ENCODE results near the gene ARNT2. TPM values are rescaled to one million over a fixed set of nuclear protein-coding genes. Genes with fewer than 3 reads are reported as not detected.

Gene ARNT2
- polyA plus RNA-seq, 1 of the 3 experiments (the other 2 are of a cell fraction): 17.0 TPM

DNA sequence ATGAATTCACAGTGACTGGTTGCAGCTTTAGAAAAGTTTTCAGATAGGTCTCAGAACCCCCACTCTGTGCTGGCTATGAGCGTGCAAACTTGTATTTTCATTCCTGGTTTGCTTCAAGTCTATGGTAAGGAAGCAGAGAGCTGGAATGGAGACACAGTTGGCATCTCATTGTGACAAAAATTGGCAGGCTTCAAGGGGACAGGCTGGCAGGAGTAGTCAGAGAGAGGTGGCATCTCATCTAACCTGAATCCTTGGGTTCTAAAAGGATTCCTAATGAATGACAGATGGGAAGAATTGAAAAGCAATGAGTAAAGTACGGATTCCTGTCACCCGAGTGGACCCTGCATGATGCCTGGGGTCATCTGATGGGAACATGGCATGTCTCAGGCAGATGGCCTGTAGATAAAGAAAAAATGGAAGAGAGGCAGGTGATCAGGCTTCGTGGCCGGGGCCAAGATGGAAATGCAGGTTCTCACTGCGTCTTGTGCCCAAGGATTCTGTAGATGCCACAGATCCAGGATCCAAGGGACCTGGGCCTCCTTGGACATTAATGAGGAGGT lies 201.5 kb downstream of the ARNT2 start:
- ChIA-PET POLR2A (no interaction called here), CTCF (interaction anchor here (1.2 kb wide), 1 partner anchor 174 kb away, joined by 3 read pairs; the partner anchor contains the start of gene CEMIP)

DNA sequence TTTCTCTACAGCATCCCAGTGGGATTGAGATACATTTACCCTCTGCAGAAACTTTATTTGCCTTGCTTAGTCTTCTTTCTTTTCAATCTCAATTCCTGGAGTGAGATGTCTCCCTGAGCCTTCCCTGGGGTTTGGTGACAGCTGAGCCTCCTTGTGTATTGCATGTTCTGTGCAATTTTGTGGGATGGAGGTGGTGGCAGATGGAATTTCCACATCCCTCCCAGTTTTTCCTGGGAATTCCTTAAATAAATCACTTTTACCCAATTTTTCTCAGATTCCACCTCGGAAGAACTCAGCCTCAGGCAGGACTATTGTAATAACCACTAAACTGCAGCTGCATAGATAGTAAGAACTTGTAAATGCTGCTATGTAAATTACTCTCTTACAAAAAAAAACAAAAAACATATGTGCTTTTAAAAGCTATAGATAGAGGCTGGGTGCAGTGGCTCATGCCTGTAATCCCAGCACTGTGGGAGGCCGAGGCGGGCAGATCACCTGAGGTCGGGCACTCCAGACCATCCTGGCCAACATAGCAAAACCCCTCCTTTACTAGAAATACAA lies 202.4 kb downstream of the ARNT2 start:
- Histone ChIP-seq H3K4me1 (ENCODE audit: control insufficient read depth in 1 of 2, insufficient read depth in 2 of 2, low read depth in 1 of 2, low read length in 1 of 2) (peaks cover 7 to 21% of the 10 kb centered on the region in 2 experiments), H2AFZ (ENCODE audit: low read depth) (no peak overlapping the region), H4K20me1 (ENCODE audit: insufficient read depth) (no peaks in the 10 kb centered on the region), H3K4me2 (no peak overlapping the region), H3K79me2 (ENCODE audit: insufficient read depth) (no peaks in the 10 kb centered on the region), H3K9ac (no peak overlapping the region), H3K27me3 (ENCODE audit: insufficient read depth) (no peaks in the 10 kb centered on the region), H3K36me3 (replicated peaks in 1 of 2; ENCODE audit: control insufficient read depth in 1 of 2, insufficient read depth in 2 of 2, low read length in 1 of 2) (no peaks in the 10 kb centered on the region), H3K27ac (ENCODE audit: low read depth in 2 of 2, low read length in 1 of 2) (no peak overlapping the region), H3K9me3 (no peaks in the 10 kb centered on the region), H3K9me2 (no peaks in the 10 kb centered on the region), H3K4me3 (ENCODE audit: low read depth in 2 of 2, low read length in 1 of 2) (no peak overlapping the region), H3F3A (replicated peaks; ENCODE audit: insufficient read depth) (no peaks in the 10 kb centered on the region)
- no peak for DNase-seq
- TF ChIP-seq RXRA (IDR thresholded peaks at IDR 0.05; ENCODE audit: borderline replicate concordance, low read depth) (no peak), MEF2A (IDR thresholded peaks at IDR 0.05; ENCODE audit: borderline replicate concordance, low read depth) (no peak), RAD21 (IDR thresholded peaks at IDR 0.05; ENCODE audit: low read length) (no peak), EZH2phosphoT487 (IDR thresholded peaks at IDR 0.05; ENCODE audit: borderline replicate concordance, low read depth) (no peak), NRF1 (IDR thresholded peaks at IDR 0.05; ENCODE audit: low read depth, low read length) (no peak), JUND (IDR thresholded peaks at IDR 0.05) (no peak), NFIC (IDR thresholded peaks at IDR 0.05; ENCODE audit: borderline replicate concordance) (no peak), POLR2AphosphoS5 (IDR thresholded peaks at IDR 0.05; ENCODE audit: low read depth, low read length) (no peak), ELF1 (IDR thresholded peaks at IDR 0.05) (no peak), TAF1 (IDR thresholded peaks at IDR 0.05; ENCODE audit: borderline replicate concordance, low read depth, low read length) (no peak), EP300 (IDR thresholded peaks at IDR 0.05; ENCODE audit: borderline replicate concordance in 1 of 2, low read depth in 1 of 2, low read length in 1 of 2) (no peak), CHD2 (IDR thresholded peaks at IDR 0.05; ENCODE audit: low read length, partially characterized antibody) (no peak), TEAD4 (IDR thresholded peaks at IDR 0.05; ENCODE audit: borderline replicate concordance, insufficient read depth) (no peak), FOSL2 (IDR thresholded peaks at IDR 0.05; ENCODE audit: borderline replicate concordance, low read depth) (no peak), GATA2 (CRISPR knock-in tag; IDR thresholded peaks at IDR 0.05) (no peak), RCOR1 (IDR thresholded peaks at IDR 0.05; ENCODE audit: low read length) (no peak), SMC3 (IDR thresholded peaks at IDR 0.05; ENCODE audit: low read depth, low read length) (no peak)
- TF ChIP-seq, protein P1, sequence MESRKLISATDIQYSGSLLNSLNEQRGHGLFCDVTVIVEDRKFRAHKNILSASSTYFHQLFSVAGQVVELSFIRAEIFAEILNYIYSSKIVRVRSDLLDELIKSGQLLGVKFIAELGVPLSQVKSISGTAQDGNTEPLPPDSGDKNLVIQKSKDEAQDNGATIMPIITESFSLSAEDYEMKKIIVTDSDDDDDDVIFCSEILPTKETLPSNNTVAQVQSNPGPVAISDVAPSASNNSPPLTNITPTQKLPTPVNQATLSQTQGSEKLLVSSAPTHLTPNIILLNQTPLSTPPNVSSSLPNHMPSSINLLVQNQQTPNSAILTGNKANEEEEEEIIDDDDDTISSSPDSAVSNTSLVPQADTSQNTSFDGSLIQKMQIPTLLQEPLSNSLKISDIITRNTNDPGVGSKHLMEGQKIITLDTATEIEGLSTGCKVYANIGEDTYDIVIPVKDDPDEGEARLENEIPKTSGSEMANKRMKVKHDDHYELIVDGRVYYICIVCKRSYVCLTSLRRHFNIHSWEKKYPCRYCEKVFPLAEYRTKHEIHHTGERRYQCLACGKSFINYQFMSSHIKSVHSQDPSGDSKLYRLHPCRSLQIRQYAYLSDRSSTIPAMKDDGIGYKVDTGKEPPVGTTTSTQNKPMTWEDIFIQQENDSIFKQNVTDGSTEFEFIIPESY (IDR thresholded peaks at IDR 0.05; ENCODE audit: borderline replicate concordance, low read depth): no peak
- ChIA-PET POLR2A (no interaction called here), CTCF (interaction anchor here (1.2 to 1.9 kb wide), 3 partner anchors 14 to 173 kb away, joined by 3 to 4 read pairs (median 3); partner anchors contain the start of gene CEMIP)
- 86% methylated on average over 4 of the region's 4 CpGs for WGBS (ENCODE audit: low lambda C conversion rate)

More for the DNA sequence above, 201.5 kb downstream of the ARNT2 start:
- no peaks in the 10 kb centered on the region for H3K27me3 ChIP-seq (ENCODE audit: insufficient read depth)
- no peak for TF ChIP-seq YY1 (IDR thresholded peaks at IDR 0.05; ENCODE audit: low read depth)
- TF ChIP-seq SIN3A (IDR thresholded peaks at IDR 0.05; ENCODE audit: borderline replicate concordance, low read depth, low read length): no peak
- TF ChIP-seq POLR2AphosphoS5 (IDR thresholded peaks at IDR 0.05; ENCODE audit: low read depth, low read length): no peak
- TF ChIP-seq NRF1 (IDR thresholded peaks at IDR 0.05; ENCODE audit: low read depth, low read length): no peak
- TF ChIP-seq, protein P2, sequence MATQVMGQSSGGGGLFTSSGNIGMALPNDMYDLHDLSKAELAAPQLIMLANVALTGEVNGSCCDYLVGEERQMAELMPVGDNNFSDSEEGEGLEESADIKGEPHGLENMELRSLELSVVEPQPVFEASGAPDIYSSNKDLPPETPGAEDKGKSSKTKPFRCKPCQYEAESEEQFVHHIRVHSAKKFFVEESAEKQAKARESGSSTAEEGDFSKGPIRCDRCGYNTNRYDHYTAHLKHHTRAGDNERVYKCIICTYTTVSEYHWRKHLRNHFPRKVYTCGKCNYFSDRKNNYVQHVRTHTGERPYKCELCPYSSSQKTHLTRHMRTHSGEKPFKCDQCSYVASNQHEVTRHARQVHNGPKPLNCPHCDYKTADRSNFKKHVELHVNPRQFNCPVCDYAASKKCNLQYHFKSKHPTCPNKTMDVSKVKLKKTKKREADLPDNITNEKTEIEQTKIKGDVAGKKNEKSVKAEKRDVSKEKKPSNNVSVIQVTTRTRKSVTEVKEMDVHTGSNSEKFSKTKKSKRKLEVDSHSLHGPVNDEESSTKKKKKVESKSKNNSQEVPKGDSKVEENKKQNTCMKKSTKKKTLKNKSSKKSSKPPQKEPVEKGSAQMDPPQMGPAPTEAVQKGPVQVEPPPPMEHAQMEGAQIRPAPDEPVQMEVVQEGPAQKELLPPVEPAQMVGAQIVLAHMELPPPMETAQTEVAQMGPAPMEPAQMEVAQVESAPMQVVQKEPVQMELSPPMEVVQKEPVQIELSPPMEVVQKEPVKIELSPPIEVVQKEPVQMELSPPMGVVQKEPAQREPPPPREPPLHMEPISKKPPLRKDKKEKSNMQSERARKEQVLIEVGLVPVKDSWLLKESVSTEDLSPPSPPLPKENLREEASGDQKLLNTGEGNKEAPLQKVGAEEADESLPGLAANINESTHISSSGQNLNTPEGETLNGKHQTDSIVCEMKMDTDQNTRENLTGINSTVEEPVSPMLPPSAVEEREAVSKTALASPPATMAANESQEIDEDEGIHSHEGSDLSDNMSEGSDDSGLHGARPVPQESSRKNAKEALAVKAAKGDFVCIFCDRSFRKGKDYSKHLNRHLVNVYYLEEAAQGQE (IDR thresholded peaks at IDR 0.05; ENCODE audit: low read depth, low read length): no peak
- no peaks in the 10 kb centered on the region for H3K9me2 ChIP-seq
- H3K79me2 ChIP-seq (ENCODE audit: insufficient read depth): no peaks in the 10 kb centered on the region
- H3K4me2 ChIP-seq: no peak overlapping the region
- H3K36me3 ChIP-seq (replicated peaks in 1 of 2; ENCODE audit: control insufficient read depth in 1 of 2, insufficient read depth in 2 of 2, low read length in 1 of 2): no peaks in the 10 kb centered on the region
- H3K9me3 ChIP-seq: no peaks in the 10 kb centered on the region
- H3K9ac ChIP-seq: no peak overlapping the region
- no peak overlapping the region for H3K4me3 ChIP-seq (ENCODE audit: low read depth in 2 of 2, low read length in 1 of 2)
- H3K27ac ChIP-seq (ENCODE audit: low read depth in 2 of 2, low read length in 1 of 2): no peak overlapping the region
- no peaks in the 10 kb centered on the region for H4K20me1 ChIP-seq (ENCODE audit: insufficient read depth)
- H3K4me1 ChIP-seq (ENCODE audit: control insufficient read depth in 1 of 2, insufficient read depth in 2 of 2, low read depth in 1 of 2, low read length in 1 of 2): peaks cover 7 to 21% of the 10 kb centered on the region in 2 experiments
- DNase-seq: no peak
- H2AFZ ChIP-seq (ENCODE audit: low read depth): no peak overlapping the region
- H3F3A ChIP-seq (replicated peaks; ENCODE audit: insufficient read depth): no peaks in the 10 kb centered on the region
- WGBS (ENCODE audit: low lambda C conversion rate): 85% methylated on average over 6 of the region's 6 CpGs
